GM12878 (cell line): ENCODE data around the gene GSTM2. TPM values are rescaled to one million over a fixed set of nuclear protein-coding genes. Genes with fewer than 3 reads are reported as not detected.

Experiments used
- ATF7 ChIP-seq: fragments of 450-650 bp; IDR thresholded peaks from 2 replicates; pipeline ENCODE4 v1.6.1; 2016; ENCODE audit warnings: low read depth, mild to moderate bottlenecking
- BHLHE40 ChIP-seq, 2 experiments: fragments of 450-650 bp in 1 of 2; IDR thresholded peaks; 2 replicates each; pipeline ENCODE4 v1.6.1; 2011 to 2017; ENCODE audit warnings: low read depth in 2 of 2, borderline replicate concordance in 1 of 2, improper control_type of control experiment in 1 of 2, low read length in 1 of 2, mild to moderate bottlenecking in 1 of 2
- BRCA1 ChIP-seq: IDR thresholded peaks from 2 replicates; pipeline ENCODE4 v1.6.1; 2011; ENCODE audit warnings: low read depth, low read length, improper control_type of control experiment
- EED ChIP-seq: sonication (generic); IDR thresholded peaks from 2 replicates; pipeline ENCODE4 v1.6.1; 2016; ENCODE audit warnings: antibody characterized with exemption, low read depth
- FOS ChIP-seq: IDR thresholded peaks from 3 replicates; pipeline ENCODE4 v1.6.1; 2011; ENCODE audit warnings: borderline replicate concordance; ENCODE audit not compliant: insufficient read length; ENCODE audit errors: extremely low read depth
- KDM1A ChIP-seq: fragments of 200-600 bp; sonication (generic); IDR thresholded peaks from 2 replicates; pipeline ENCODE4 v1.6.1; 2016; ENCODE audit warnings: borderline replicate concordance
- MEF2A ChIP-seq: IDR thresholded peaks from 2 replicates; pipeline ENCODE4 v1.6.1; 2011; ENCODE audit warnings: low read depth, mild to moderate bottlenecking, low read length, moderate library complexity; ENCODE audit not compliant: insufficient read depth
- MEF2B ChIP-seq: fragments of 450-650 bp; IDR thresholded peaks from 2 replicates; pipeline ENCODE4 v1.6.1; 2018; ENCODE audit warnings: mild to moderate bottlenecking, moderate library complexity; ENCODE audit not compliant: partially characterized antibody, poor library complexity, severe bottlenecking
- WRNIP1 ChIP-seq: IDR thresholded peaks from 2 replicates; pipeline ENCODE4 v1.6.1; 2011; ENCODE audit warnings: low read depth, low read length, improper control_type of control experiment, borderline replicate concordance
- ZNF384 ChIP-seq: IDR thresholded peaks from 2 replicates; pipeline ENCODE4 v1.6.1; 2012; ENCODE audit warnings: low read depth, mild to moderate bottlenecking, low read length, improper control_type of control experiment, borderline replicate concordance
- polyA plus RNA-seq, 11 experiments: library from polyadenylated mRNA; depleted of rRNA in 4 of 11; unstranded in 6 of 11; stranded (reverse) in 5 of 11; fragments of >200 nt; fragmentation: Nextera tagmentation in 4 of 11; fragmentation: Illumina TruSeq in 1 of 11; extraction: Ambion mirVana in 4 of 11; extraction: Trizol in 1 of 11; gene quantifications; 1 replicate in 1 of 11; 2 replicates in 10 of 11; pipeline versions ENCODE4 v1.2.1 to v1.2.3, GENCODE V29; 2011 to 2016; ENCODE audit warnings: inconsistent platforms in 2 of 11, missing spikeins in 2 of 11, low read depth in 1 of 11
- total RNA-seq, 4 experiments: library from RNA; depleted of rRNA in 3 of 4; stranded (reverse); fragments of >200 nt in 3 of 4; fragmentation: Illumina TruSeq in 1 of 4; extraction: Trizol in 1 of 4; gene quantifications; 2 replicates each; pipeline versions ENCODE4 v1.2.1 to v1.2.3, GENCODE V29; 2013 to 2021
- TF ChIP-seq, protein P1 (sequence below): IDR thresholded peaks from 2 replicates; pipeline ENCODE4 v1.6.1; 2012; ENCODE audit warnings: mild to moderate bottlenecking, low read depth, low read length
- TF ChIP-seq, protein P2 (sequence below): fragments of 450-650 bp; IDR thresholded peaks from 2 replicates; pipeline ENCODE4 v1.6.1; 2017; ENCODE audit warnings: antibody characterized with exemption, mild to moderate bottlenecking, moderate library complexity
- TF ChIP-seq, protein P3 (sequence below): fragments of 450-650 bp; IDR thresholded peaks from 2 replicates; pipeline ENCODE4 v1.6.1; 2016; ENCODE audit warnings: mild to moderate bottlenecking, moderate library complexity, borderline replicate concordance

Gene GSTM2
- total and polyA plus RNA-seq, 10 of the 15 experiments (the other 5 are each of a cell fraction or from before 2014, with no cell fraction given) = 8.3 to 32.3 (median 20.2) TPM

DNA sequence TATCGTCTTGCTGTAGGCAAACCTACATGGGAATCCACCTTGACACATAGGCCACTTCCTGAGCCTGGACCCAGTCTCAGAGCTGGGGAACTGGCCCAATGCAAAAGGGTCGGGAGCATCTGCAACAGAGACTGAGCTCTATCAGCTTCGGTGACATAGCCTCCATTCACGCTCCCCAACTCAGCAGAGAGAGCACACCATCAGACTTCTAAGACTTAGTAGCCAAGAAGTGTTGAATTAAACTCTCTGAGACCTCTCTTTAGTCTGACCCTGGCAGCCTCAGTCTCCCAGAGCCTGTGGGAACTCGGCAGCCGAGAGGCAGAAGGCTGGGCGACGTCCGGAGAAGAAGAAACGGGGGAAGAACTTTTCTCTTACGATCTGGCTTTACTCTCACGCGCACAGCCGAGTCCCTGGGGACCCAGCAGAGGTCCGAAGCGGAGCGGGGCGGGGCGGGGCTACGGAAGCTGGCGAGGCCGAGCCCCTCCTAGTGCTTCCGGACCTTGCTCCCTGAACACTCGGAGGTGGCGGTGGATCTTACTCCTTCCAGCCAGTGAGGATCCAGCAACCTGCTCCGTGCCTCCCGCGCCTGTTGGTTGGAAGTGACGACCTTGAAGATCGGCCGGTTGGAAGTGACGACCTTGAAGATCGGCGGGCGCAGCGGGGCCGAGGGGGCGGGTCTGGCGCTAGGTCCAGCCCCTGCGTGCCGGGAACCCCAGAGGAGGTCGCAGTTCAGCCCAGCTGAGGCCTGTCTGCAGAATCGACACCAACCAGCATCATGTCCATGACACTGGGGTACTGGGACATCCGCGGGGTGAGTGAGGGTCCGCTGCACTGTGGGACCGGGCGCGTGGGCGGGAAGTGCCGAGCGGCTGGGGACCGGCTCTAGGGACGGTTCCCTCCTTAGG, 12.0 kb upstream of the GSTM2 start, which contains the start of gene GSTM4 (continued):
- TF ChIP-seq, protein P1, sequence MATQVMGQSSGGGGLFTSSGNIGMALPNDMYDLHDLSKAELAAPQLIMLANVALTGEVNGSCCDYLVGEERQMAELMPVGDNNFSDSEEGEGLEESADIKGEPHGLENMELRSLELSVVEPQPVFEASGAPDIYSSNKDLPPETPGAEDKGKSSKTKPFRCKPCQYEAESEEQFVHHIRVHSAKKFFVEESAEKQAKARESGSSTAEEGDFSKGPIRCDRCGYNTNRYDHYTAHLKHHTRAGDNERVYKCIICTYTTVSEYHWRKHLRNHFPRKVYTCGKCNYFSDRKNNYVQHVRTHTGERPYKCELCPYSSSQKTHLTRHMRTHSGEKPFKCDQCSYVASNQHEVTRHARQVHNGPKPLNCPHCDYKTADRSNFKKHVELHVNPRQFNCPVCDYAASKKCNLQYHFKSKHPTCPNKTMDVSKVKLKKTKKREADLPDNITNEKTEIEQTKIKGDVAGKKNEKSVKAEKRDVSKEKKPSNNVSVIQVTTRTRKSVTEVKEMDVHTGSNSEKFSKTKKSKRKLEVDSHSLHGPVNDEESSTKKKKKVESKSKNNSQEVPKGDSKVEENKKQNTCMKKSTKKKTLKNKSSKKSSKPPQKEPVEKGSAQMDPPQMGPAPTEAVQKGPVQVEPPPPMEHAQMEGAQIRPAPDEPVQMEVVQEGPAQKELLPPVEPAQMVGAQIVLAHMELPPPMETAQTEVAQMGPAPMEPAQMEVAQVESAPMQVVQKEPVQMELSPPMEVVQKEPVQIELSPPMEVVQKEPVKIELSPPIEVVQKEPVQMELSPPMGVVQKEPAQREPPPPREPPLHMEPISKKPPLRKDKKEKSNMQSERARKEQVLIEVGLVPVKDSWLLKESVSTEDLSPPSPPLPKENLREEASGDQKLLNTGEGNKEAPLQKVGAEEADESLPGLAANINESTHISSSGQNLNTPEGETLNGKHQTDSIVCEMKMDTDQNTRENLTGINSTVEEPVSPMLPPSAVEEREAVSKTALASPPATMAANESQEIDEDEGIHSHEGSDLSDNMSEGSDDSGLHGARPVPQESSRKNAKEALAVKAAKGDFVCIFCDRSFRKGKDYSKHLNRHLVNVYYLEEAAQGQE = no peak
- TF ChIP-seq FOS = no peak
- TF ChIP-seq WRNIP1 = no peak
- TF ChIP-seq BHLHE40 (IDR thresholded peaks at IDR 0.05; ENCODE audit: borderline replicate concordance in 1 of 2, low read depth in 2 of 2, low read length in 1 of 2) = peak; percentile 69 to 86; a peak in 3 of 4 replicates
- no peak for TF ChIP-seq ZNF384
- no peak for TF ChIP-seq MEF2A
- TF ChIP-seq EED = no peak
- TF ChIP-seq, protein P2, sequence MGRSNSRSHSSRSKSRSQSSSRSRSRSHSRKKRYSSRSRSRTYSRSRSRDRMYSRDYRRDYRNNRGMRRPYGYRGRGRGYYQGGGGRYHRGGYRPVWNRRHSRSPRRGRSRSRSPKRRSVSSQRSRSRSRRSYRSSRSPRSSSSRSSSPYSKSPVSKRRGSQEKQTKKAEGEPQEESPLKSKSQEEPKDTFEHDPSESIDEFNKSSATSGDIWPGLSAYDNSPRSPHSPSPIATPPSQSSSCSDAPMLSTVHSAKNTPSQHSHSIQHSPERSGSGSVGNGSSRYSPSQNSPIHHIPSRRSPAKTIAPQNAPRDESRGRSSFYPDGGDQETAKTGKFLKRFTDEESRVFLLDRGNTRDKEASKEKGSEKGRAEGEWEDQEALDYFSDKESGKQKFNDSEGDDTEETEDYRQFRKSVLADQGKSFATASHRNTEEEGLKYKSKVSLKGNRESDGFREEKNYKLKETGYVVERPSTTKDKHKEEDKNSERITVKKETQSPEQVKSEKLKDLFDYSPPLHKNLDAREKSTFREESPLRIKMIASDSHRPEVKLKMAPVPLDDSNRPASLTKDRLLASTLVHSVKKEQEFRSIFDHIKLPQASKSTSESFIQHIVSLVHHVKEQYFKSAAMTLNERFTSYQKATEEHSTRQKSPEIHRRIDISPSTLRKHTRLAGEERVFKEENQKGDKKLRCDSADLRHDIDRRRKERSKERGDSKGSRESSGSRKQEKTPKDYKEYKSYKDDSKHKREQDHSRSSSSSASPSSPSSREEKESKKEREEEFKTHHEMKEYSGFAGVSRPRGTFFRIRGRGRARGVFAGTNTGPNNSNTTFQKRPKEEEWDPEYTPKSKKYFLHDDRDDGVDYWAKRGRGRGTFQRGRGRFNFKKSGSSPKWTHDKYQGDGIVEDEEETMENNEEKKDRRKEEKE = no peak
- TF ChIP-seq, protein P3, sequence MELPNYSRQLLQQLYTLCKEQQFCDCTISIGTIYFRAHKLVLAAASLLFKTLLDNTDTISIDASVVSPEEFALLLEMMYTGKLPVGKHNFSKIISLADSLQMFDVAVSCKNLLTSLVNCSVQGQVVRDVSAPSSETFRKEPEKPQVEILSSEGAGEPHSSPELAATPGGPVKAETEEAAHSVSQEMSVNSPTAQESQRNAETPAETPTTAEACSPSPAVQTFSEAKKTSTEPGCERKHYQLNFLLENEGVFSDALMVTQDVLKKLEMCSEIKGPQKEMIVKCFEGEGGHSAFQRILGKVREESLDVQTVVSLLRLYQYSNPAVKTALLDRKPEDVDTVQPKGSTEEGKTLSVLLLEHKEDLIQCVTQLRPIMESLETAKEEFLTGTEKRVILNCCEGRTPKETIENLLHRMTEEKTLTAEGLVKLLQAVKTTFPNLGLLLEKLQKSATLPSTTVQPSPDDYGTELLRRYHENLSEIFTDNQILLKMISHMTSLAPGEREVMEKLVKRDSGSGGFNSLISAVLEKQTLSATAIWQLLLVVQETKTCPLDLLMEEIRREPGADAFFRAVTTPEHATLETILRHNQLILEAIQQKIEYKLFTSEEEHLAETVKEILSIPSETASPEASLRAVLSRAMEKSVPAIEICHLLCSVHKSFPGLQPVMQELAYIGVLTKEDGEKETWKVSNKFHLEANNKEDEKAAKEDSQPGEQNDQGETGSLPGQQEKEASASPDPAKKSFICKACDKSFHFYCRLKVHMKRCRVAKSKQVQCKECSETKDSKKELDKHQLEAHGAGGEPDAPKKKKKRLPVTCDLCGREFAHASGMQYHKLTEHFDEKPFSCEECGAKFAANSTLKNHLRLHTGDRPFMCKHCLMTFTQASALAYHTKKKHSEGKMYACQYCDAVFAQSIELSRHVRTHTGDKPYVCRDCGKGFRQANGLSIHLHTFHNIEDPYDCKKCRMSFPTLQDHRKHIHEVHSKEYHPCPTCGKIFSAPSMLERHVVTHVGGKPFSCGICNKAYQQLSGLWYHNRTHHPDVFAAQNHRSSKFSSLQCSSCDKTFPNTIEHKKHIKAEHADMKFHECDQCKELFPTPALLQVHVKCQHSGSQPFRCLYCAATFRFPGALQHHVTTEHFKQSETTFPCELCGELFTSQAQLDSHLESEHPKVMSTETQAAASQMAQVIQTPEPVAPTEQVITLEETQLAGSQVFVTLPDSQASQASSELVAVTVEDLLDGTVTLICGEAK = no peak; the same call in 1 of the 2 replicates
- TF ChIP-seq ATF7 = 0 out of 2 replicates have a peak, but pooled peaks have one; percentile 12
- 0 out of 2 replicates have a peak, but pooled peaks have one; percentile 32 for TF ChIP-seq BRCA1
- no peak for TF ChIP-seq KDM1A
- peak; percentile 99 for TF ChIP-seq MEF2B
